ENCODE measurements around the gene ZC3H8. TPM values are rescaled to one million over a fixed set of nuclear protein-coding genes. Genes with fewer than 3 reads are reported as not detected.

The ZC3H8 gene
- total and polyA plus RNA-seq, 3 donors from 2014 or later = 10.6 to 26.5 (median 21.7) TPM

DNA sequence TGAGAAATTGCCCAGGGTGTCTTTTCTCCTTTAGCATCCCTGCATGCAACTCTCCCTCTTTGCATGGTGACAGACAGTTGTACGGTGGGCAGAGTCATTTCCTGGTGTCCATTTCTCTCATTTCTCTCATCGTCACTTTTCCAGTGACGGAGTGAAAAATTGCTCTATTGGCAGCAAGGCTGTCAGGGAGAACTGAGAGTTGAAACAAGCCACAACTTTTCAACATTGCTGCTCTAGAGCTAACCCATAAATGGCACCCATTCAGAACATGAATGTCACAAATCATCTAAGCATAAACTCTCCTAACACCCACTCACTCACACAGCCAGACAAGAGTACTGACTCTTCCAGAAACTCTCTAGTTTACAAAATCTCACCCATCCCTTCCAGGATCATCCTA, 55.7 kb downstream of the ZC3H8 start:
- no peak overlapping the region for H3K27ac ChIP-seq
- no peaks in the 10 kb centered on the region for H3K36me3 ChIP-seq (ENCODE audit: low read depth, missing control alignments)
- H3K27me3 ChIP-seq = no peaks in the 10 kb centered on the region
- no peak for DNase-seq
- H3K4me1 ChIP-seq = no peaks in the 10 kb centered on the region
- H3K9me3 ChIP-seq = no peaks in the 10 kb centered on the region
- TF ChIP-seq, protein P1, sequence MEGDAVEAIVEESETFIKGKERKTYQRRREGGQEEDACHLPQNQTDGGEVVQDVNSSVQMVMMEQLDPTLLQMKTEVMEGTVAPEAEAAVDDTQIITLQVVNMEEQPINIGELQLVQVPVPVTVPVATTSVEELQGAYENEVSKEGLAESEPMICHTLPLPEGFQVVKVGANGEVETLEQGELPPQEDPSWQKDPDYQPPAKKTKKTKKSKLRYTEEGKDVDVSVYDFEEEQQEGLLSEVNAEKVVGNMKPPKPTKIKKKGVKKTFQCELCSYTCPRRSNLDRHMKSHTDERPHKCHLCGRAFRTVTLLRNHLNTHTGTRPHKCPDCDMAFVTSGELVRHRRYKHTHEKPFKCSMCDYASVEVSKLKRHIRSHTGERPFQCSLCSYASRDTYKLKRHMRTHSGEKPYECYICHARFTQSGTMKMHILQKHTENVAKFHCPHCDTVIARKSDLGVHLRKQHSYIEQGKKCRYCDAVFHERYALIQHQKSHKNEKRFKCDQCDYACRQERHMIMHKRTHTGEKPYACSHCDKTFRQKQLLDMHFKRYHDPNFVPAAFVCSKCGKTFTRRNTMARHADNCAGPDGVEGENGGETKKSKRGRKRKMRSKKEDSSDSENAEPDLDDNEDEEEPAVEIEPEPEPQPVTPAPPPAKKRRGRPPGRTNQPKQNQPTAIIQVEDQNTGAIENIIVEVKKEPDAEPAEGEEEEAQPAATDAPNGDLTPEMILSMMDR (IDR thresholded peaks at IDR 0.05) = no peak
- no peak for TF ChIP-seq POLR2A (IDR thresholded peaks at IDR 0.05)
- no peak overlapping the region for H3K4me3 ChIP-seq
- 90 to 92% methylated on average over 3 of the region's 3 CpGs for WGBS, 2 donors
- intact Hi-C loops (cut with DNase I; ENCODE audit: low total_unique reads) = no loop called here

DNA sequence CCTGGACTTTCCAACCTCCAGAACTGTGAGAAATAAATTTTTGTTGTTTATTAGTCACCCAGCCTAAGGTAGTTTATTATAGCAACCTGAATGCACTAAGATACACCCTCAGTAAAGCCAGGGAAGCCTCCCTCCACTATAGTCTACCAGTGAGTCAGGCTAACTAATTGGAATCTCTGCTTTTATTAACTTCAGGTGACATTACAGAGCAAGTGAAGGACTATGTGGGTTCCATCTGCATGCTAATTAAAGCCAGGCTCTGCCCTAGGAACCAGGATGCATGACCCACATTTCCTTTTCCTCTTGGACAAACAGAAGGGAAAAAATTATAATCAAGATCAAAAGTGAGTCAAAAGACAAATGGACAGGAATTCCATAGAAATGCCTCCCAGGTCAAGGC, 56.1 kb downstream of the ZC3H8 start:
- H3K4me1 ChIP-seq = no peaks in the 10 kb centered on the region
- no peak overlapping the region for H3K4me3 ChIP-seq
- H3K9me3 ChIP-seq = no peaks in the 10 kb centered on the region
- intact Hi-C loops (cut with DNase I; ENCODE audit: low total_unique reads) = no loop called here
- no peaks in the 10 kb centered on the region for H3K36me3 ChIP-seq (ENCODE audit: low read depth, missing control alignments)
- H3K27ac ChIP-seq = no peak overlapping the region
- H3K27me3 ChIP-seq = no peaks in the 10 kb centered on the region
- no peak for TF ChIP-seq POLR2A (IDR thresholded peaks at IDR 0.05)
- TF ChIP-seq, protein P1 (IDR thresholded peaks at IDR 0.05) = no peak
- DNase-seq = no peak

GRCh38 chr2:112197868-112198267, 57.0 kb downstream of the ZC3H8 start:
- no peak for TF ChIP-seq POLR2A (IDR thresholded peaks at IDR 0.05)
- TF ChIP-seq, protein P1 (IDR thresholded peaks at IDR 0.05) = no peak
- intact Hi-C loops (cut with DNase I; ENCODE audit: low total_unique reads) = no loop called here
- H3K4me1 ChIP-seq = no peaks in the 10 kb centered on the region
- no peaks in the 10 kb centered on the region for H3K27me3 ChIP-seq
- 84 to 100% methylated on average over 1 of the region's 1 CpG for WGBS, 2 donors
- DNase-seq = no peak
- no peaks in the 10 kb centered on the region for H3K9me3 ChIP-seq
- no peak overlapping the region for H3K27ac ChIP-seq
- no peaks in the 10 kb centered on the region for H3K36me3 ChIP-seq (ENCODE audit: low read depth, missing control alignments)
- no peak overlapping the region for H3K4me3 ChIP-seq

- TF ChIP-seq, protein P1 (IDR thresholded peaks at IDR 0.05) = no peak
- no peak for TF ChIP-seq POLR2A (IDR thresholded peaks at IDR 0.05)
- Histone ChIP-seq H3K4me1 (no peaks in the 10 kb centered on the region), H3K36me3 (ENCODE audit: low read depth, missing control alignments) (no peaks in the 10 kb centered on the region), H3K27ac (no peak overlapping the region), H3K27me3 (no peaks in the 10 kb centered on the region), H3K9me3 (no peaks in the 10 kb centered on the region), H3K4me3 (no peak overlapping the region)
- intact Hi-C loops (cut with DNase I; ENCODE audit: low total_unique reads) = no loop called here
- DNase-seq = no peak
Measured at GRCh38 chr2:112195950-112196349, 58.9 kb downstream of the ZC3H8 start.

DNA sequence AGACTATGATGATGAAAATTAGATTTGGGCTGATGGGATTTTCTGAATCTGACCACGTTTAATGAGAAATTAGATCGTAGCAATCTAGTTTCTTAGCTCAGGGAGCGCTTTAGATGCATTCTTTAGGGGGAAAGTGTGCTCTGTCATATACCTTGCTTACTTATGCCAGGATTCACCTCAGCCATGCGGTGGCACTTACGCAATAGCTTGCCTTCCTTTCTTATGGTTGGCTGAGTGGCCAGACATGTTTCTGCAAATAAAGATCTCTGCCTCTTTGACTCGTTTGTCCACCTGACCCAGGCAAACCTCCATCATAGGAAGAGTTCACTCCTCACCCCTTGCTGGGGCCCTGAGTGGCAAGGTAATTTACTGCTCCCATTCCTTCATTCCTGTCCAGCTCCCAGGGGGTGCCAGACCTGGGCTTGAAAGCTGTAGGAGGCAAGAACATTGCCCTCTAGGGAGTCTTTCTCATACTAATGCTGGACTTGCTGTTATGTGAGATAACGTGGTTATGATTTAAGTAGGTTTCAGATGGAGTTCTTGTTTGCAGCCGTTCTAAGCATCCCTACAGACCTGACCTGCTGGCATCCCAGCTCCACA, 59.6 kb downstream of the ZC3H8 start:
- H3K27ac ChIP-seq = no peak overlapping the region
- H3K4me1 ChIP-seq = no peaks in the 10 kb centered on the region
- H3K27me3 ChIP-seq = no peaks in the 10 kb centered on the region
- no peaks in the 10 kb centered on the region for H3K9me3 ChIP-seq
- no peaks in the 10 kb centered on the region for H3K36me3 ChIP-seq (ENCODE audit: low read depth, missing control alignments)
- intact Hi-C loops (cut with DNase I; ENCODE audit: low total_unique reads) = no loop called here
- WGBS, 2 donors = 71 to 80% methylated on average over 8 of the region's 8 CpGs
- H3K4me3 ChIP-seq = no peak overlapping the region
- TF ChIP-seq POLR2A (IDR thresholded peaks at IDR 0.05) = no peak
- TF ChIP-seq, protein P1 (IDR thresholded peaks at IDR 0.05) = no peak
- DNase-seq = no peak

Measured in testis (tissue), 3 donors.